Heart right ventricle (tissue), 16 donors: Measurements from ENCODE around the gene PHKA1. TPM values are rescaled to one million over a fixed set of nuclear protein-coding genes. Genes with fewer than 3 reads are reported as not detected.

Experiments used
- ATAC-seq, 8 donors: fragments of 200-7000 bp; cut with Tn5 transposase; one replicate each; pipeline ENCODE4 v1.9.1; 2020; ENCODE audit warnings: mild to moderate bottlenecking in 8 of 8, moderate library complexity in 8 of 8, moderate number of reproducible peaks in 1 of 8
- DNase-seq, 2 donors: peaks; one replicate each; pipeline ENCODE4 v3.0.0-alpha.2; 2020
- H3K27ac ChIP-seq, 10 donors: fragments of 200-600 bp; sonication (generic) in 2 of 10; one replicate each; pipeline versions ENCODE4 v1.5.0 to v1.8.0; 2020 to 2022; ENCODE audit warnings: mild to moderate bottlenecking in 3 of 10
- H3K27me3 ChIP-seq, 7 donors: fragments of 200-600 bp; one replicate each; pipeline ENCODE4 v1.8.0; 2021 to 2022; ENCODE audit warnings: mild to moderate bottlenecking in 2 of 7
- H3K36me3 ChIP-seq, 9 donors: fragments of 200-600 bp; sonication (generic) in 1 of 9; one replicate each; pipeline versions ENCODE4 v1.5.0 to v1.8.0; 2020 to 2022; ENCODE audit warnings: mild to moderate bottlenecking in 2 of 9
- H3K4me1 ChIP-seq, 9 donors: fragments of 200-600 bp; sonication (generic) in 1 of 9; one replicate each; pipeline versions ENCODE4 v1.5.0 to v1.8.0; 2020 to 2022; ENCODE audit warnings: mild to moderate bottlenecking in 4 of 9
- H3K4me3 ChIP-seq, 10 donors: fragments of 200-600 bp; sonication (generic) in 2 of 10; one replicate each; pipeline versions ENCODE4 v1.5.0 to v1.8.0; 2020 to 2022; ENCODE audit warnings: mild to moderate bottlenecking in 7 of 10, moderate library complexity in 2 of 10
- H3K9me3 ChIP-seq, 11 donors: fragments of 200-600 bp in 10 of 11; sonication (generic) in 2 of 11; one replicate each; pipeline versions ENCODE4 v1.5.0 to v1.8.0; 2013 to 2022; ENCODE audit warnings: mild to moderate bottlenecking in 2 of 11, control low read depth in 1 of 11, moderate library complexity in 1 of 11
- WGBS, 2 donors: extraction: QIAGEN DNeasy Blood & Tissue Kit; methylation state at CpG; one replicate each; pipeline ENCODE4 v1.1.7; 2013; ENCODE audit warnings: inconsistent platforms in 1 of 2; 5-methylcytosine and 5-hydroxymethylcytosine counted together
- intact Hi-C, 10 donors: fragments of 100-400 bp; cut with DNase I; formaldehyde crosslinking; loops; one replicate each; pipeline versions ENCODE4 v1.11.1 to v1.14.2; 2022
- polyA plus RNA-seq, 2 donors: library from polyadenylated mRNA; stranded (reverse); fragments of 200-250 nt; gene quantifications; one replicate each; pipeline ENCODE4 v1.2.3, GENCODE V29; 2013
- total RNA-seq, 10 donors: library from RNA; stranded (reverse); fragmentation: NEBNext Ultra II Directional in 3 of 10; extraction: Animal tissue kit (Norgen Biotek cat#: 25700) in 3 of 10; gene quantifications; one replicate each; pipeline versions ENCODE4 v1.2.1 to v1.2.4, GENCODE V29; 2021 to 2023
- TF ChIP-seq, protein P1 (sequence below), 9 donors: fragments of 200-600 bp; sonication (generic) in 2 of 9; IDR thresholded peaks; one replicate each; pipeline versions ENCODE4 v1.5.0 to v1.8.0; 2021 to 2022; ENCODE audit warnings: antibody characterized with exemption in 9 of 9, mild to moderate bottlenecking in 5 of 9, moderate library complexity in 1 of 9
- donor health status: Arrhythmogenic right ventricular cardiomyopathy.
- donor health status: ischemic (EF 13 %, LVEDD 7.1; RV severe dilation, severe dysfunction).
- donor health status: healthy with polysubstance abuse.
- donor health status: DM: no; HTN: yes; CAD: no.
- donor health status: DM: no; HTN: no; CAD: no.
- donor health status: ischemic (EF 25% LVEDD 6.9; RV normal size, moderate dysfunction).
- donor health status: ischemic (EF 25% LVEDD 5.7; RV mildly dilated, moderate dysfunction).
- donor health status: healthy.
- donor health status: DM: yes; HTN: yes; CAD: no.
- donor health status: Ischemic cardiomyopathy.
- donor health status: ischemic (EF 35%, LVEDD 5.7; RV mildly dilated, moderate dysfunction).
- donor health status: nonischemic (EF 11% LVEDD 7.7; RV severe dilation, severe dysfunction).
- donor health status: DM: yes; HTN: yes; CAD: no.
- donor health status: PGD.
- donor health status: ischemic (EF 29% LVEDD 5.4; RV normal size, mild dysfunction).
- donor health status: nonischemic (EF 23%, LVEDD 6.1; RV moderate dilation, normal function).

The PHKA1 gene
- total and polyA plus RNA-seq, 12 donors, result 2.6 to 26.2 (median 15.3) TPM

GRCh38 chrX:72621163-72621562 lies 92.9 kb downstream of the PHKA1 start:
- H3K36me3 ChIP-seq, result peaks cover 0 to 22% (median 0%) of the 10 kb centered on the region in 9 donors
- peaks cover 0 to 33% (median 0%) of the 10 kb centered on the region in 7 donors for H3K27me3 ChIP-seq
- DNase-seq (no peak), ATAC-seq (no peak)
- intact Hi-C loops, result no loop called here
- TF ChIP-seq, protein P1, sequence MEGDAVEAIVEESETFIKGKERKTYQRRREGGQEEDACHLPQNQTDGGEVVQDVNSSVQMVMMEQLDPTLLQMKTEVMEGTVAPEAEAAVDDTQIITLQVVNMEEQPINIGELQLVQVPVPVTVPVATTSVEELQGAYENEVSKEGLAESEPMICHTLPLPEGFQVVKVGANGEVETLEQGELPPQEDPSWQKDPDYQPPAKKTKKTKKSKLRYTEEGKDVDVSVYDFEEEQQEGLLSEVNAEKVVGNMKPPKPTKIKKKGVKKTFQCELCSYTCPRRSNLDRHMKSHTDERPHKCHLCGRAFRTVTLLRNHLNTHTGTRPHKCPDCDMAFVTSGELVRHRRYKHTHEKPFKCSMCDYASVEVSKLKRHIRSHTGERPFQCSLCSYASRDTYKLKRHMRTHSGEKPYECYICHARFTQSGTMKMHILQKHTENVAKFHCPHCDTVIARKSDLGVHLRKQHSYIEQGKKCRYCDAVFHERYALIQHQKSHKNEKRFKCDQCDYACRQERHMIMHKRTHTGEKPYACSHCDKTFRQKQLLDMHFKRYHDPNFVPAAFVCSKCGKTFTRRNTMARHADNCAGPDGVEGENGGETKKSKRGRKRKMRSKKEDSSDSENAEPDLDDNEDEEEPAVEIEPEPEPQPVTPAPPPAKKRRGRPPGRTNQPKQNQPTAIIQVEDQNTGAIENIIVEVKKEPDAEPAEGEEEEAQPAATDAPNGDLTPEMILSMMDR (IDR thresholded peaks at IDR 0.05), result no peak
- peak overlapping the region in 3 of 10 donors; percentile 19 to 53 (median 48) for H3K27ac ChIP-seq
- H3K4me1 ChIP-seq, result peaks cover 0 to 8% (median 0%) of the 10 kb centered on the region in 9 donors
- WGBS, 2 donors, result 52 to 58% methylated on average over 1 of the region's 1 CpG
- no peaks in the 10 kb centered on the region for H3K9me3 ChIP-seq
- no peak overlapping the region for H3K4me3 ChIP-seq

- peaks cover 0 to 22% (median 0%) of the 10 kb centered on the region in 9 donors for H3K36me3 ChIP-seq
- 72 to 83% methylated on average over 9 of the region's 9 CpGs for WGBS, 2 donors
- no peak overlapping the region for H3K4me3 ChIP-seq
- TF ChIP-seq, protein P1 (IDR thresholded peaks at IDR 0.05), result no peak
- ATAC-seq (peak in 7 of 8 donors; percentile 67 to 93 (median 79)), DNase-seq (peak; percentile 6 to 36)
- peak overlapping the region in 3 of 10 donors; percentile 19 to 53 (median 48) for H3K27ac ChIP-seq
- intact Hi-C loops, result no loop called here
- H3K4me1 ChIP-seq, result peaks cover 0 to 8% (median 0%) of the 10 kb centered on the region in 9 donors
- H3K27me3 ChIP-seq, result peaks cover 0 to 35% (median 0%) of the 10 kb centered on the region in 7 donors
- no peaks in the 10 kb centered on the region for H3K9me3 ChIP-seq
Observed at GRCh38 chrX:72620550-72621145, 93.5 kb downstream of the PHKA1 start.

DNA sequence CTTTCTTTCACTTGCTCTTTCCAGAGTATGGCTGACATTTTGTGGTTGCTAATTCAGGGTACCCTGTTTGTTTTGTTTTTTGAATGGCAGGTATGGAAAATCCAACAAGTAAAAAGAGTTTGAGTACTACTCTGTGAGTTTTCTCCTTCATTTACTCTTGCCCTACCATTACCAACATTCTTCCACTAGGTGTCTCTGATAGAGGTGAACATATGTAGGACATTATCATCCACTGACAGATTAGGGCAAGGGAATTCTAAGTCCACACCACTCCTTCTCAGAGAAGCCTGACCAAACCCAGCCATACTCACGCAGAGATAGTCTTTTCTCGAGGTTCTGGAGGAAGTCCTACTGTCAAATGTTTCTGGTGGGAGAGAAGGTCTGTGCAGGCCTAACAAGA lies 104.8 kb downstream of the PHKA1 start:
- Histone ChIP-seq H3K4me3 (no peak overlapping the region), H3K36me3 (peaks cover 0 to 27% (median 0%) of the 10 kb centered on the region in 9 donors), H3K27ac (no peak overlapping the region), H3K4me1 (no peaks in the 10 kb centered on the region), H3K27me3 (peaks cover 0 to 38% (median 0%) of the 10 kb centered on the region in 7 donors), H3K9me3 (no peaks in the 10 kb centered on the region)
- ATAC-seq (no peak), DNase-seq (no peak)
- intact Hi-C loops, result no loop called here
- 41 to 52% methylated on average over 2 of the region's 2 CpGs for WGBS, 2 donors
- TF ChIP-seq, protein P1 (IDR thresholded peaks at IDR 0.05), result peak in 6 of 9 donors; percentile 19 to 44 (median 26)

- Histone ChIP-seq H3K27ac (no peak overlapping the region), H3K4me3 (no peak overlapping the region), H3K4me1 (no peaks in the 10 kb centered on the region), H3K27me3 (peaks cover 0 to 14% (median 0%) of the 10 kb centered on the region in 7 donors), H3K36me3 (peaks cover 0 to 22% (median 0%) of the 10 kb centered on the region in 9 donors), H3K9me3 (no peaks in the 10 kb centered on the region)
- ATAC-seq (no peak), DNase-seq (no peak)
- intact Hi-C loops, result no loop called here
- TF ChIP-seq, protein P1 (IDR thresholded peaks at IDR 0.05), result no peak
- 74 to 80% methylated on average over 3 of the region's 3 CpGs for WGBS, 2 donors
Observed at GRCh38 chrX:72604705-72605104, 109.4 kb downstream of the PHKA1 start.
